ENCODE results near the gene PDE5A.
A peak's percentile ranks its signal among the peaks of the same experiment; 100 is the strongest.
"Not testable (repeated sequence)": the region's sequence is repeated elsewhere in the genome, so short reads cannot be mapped to it uniquely, and the experiment has no call there.

The PDE5A gene

GRCh38 chr4:119518915-119519410 lies 109.6 kb downstream of the PDE5A start:
- DNase-seq (ENCODE audit: low spot score): no peak

GRCh38 chr4:119518230-119518892 lies 110.2 kb downstream of the PDE5A start:
- DNase-seq (ENCODE audit: low spot score): no peak

GRCh38 chr4:119517361-119518229 lies 111.0 kb downstream of the PDE5A start:
- peak; percentile 32 for DNase-seq (ENCODE audit: low spot score)

- DNase-seq (ENCODE audit: low spot score): no peak
Measured at GRCh38 chr4:119512398-119512797, 116.2 kb downstream of the PDE5A start.

- no peak for DNase-seq (ENCODE audit: low spot score)
Measured at GRCh38 chr4:119510395-119511149, 118.0 kb downstream of the PDE5A start.

- no peak for DNase-seq (ENCODE audit: low spot score)
Measured at GRCh38 chr4:119508281-119508680, 120.3 kb downstream of the PDE5A start.

GRCh38 chr4:119506806-119507205 lies 121.8 kb downstream of the PDE5A start:
- DNase-seq (ENCODE audit: low spot score): no peak

GRCh38 chr4:119504616-119505015 lies 124.0 kb downstream of the PDE5A start:
- DNase-seq (ENCODE audit: low spot score): no peak

- no peak for DNase-seq (ENCODE audit: low spot score)
Measured at GRCh38 chr4:119501740-119502139, 126.9 kb downstream of the PDE5A start.

GRCh38 chr4:119498527-119498926 lies 130.1 kb downstream of the PDE5A start:
- no peak for DNase-seq (ENCODE audit: low spot score)

- DNase-seq (ENCODE audit: low spot score): no peak
Measured at GRCh38 chr4:119493886-119494285, 134.7 kb downstream of the PDE5A start.

GRCh38 chr4:119493419-119493818 lies 135.2 kb downstream of the PDE5A start:
- no peak for DNase-seq (ENCODE audit: low spot score)

GRCh38 chr4:119490335-119490734 lies 138.3 kb downstream of the PDE5A start:
- DNase-seq (ENCODE audit: low spot score): no peak

- no peak for DNase-seq (ENCODE audit: low spot score)
Measured at GRCh38 chr4:119489305-119489704, 139.3 kb downstream of the PDE5A start.

GRCh38 chr4:119480331-119480730 lies 148.3 kb downstream of the PDE5A start:
- no peak for DNase-seq (ENCODE audit: low spot score)

- DNase-seq (ENCODE audit: low spot score): no peak
Measured at GRCh38 chr4:119479835-119480234, 148.8 kb downstream of the PDE5A start.

- DNase-seq (ENCODE audit: low spot score): no peak
Measured at GRCh38 chr4:119479180-119479808, 149.3 kb downstream of the PDE5A start.

GRCh38 chr4:119478446-119479179 lies 150.0 kb downstream of the PDE5A start:
- no peak for DNase-seq (ENCODE audit: low spot score)

- DNase-seq (ENCODE audit: low spot score): no peak
Measured at GRCh38 chr4:119477412-119478053, 151.1 kb downstream of the PDE5A start.

GRCh38 chr4:119471259-119471658 lies 157.3 kb downstream of the PDE5A start:
- no peak for DNase-seq (ENCODE audit: low spot score)

- not testable (repeated sequence) for DNase-seq (ENCODE audit: low spot score)
Measured at GRCh38 chr4:119470737-119471063, 157.9 kb downstream of the PDE5A start.
